HCT116 (cell line): ENCODE results near the gene CCDC92B. TPM values are rescaled to one million over a fixed set of nuclear protein-coding genes. Genes with fewer than 3 reads are reported as not detected.

Experiments
- ATAC-seq: fragments of 200-7000 bp; cut with Tn5 transposase; 2 replicates; pipeline ENCODE4 v1.9.1; 2020; ENCODE audit warnings: mild to moderate bottlenecking, moderate library complexity
- BruUV-seq: library from RNA; stranded (reverse); fragments of 400-500 nt; replicated peaks from 2 replicates; lab custom pipeline; 2021; lab: Mats Ljungman, UMichigan
- CTCF ChIA-PET: fragments of 300-600 bp; sonication (Branson Sonifier 250); formaldehyde crosslinking; loops from one replicate; lab custom pipeline; 2021; ENCODE audit warnings: antibody characterized with exemption; lab: Charles Lee
- POLR2A ChIA-PET: fragments of 300-600, 350-600 bp; sonication (Branson Sonifier 250); formaldehyde crosslinking; loops from one replicate; lab custom pipeline; 2021; ENCODE audit warnings: antibody characterized with exemption; lab: Charles Lee
- RAD21 ChIA-PET, 2 experiments: fragments of 300-600 bp; sonication (Branson Sonifier 250); formaldehyde crosslinking; loops; one replicate each; lab custom pipeline; 2023; ENCODE audit warnings: low total read pairs in 2 of 2; ENCODE audit not compliant: uncharacterized antibody in 2 of 2, unreplicated experiment in 2 of 2, low non-redundant PET in 1 of 2; lab: Charles Lee
- DNase-seq: peaks from one replicate; pipeline ENCODE4 v3.0.0-alpha.2; 2010; ENCODE audit warnings: low read depth, low spot score
- H2AFZ ChIP-seq: fragments of 200-600 bp; shearing (Covaris generic), sonication (generic); 2 replicates; pipeline ENCODE4 v1.6.1; 2017; ENCODE audit warnings: low read depth, mixed run types, mixed read lengths, antibody characterized with exemption, low read length; ENCODE audit not compliant: poor library complexity, severe bottlenecking
- H3K27ac ChIP-seq: 2 replicates; pipeline ENCODE4 v1.5.1; 2012; ENCODE audit warnings: low read depth, low read length
- H3K27me3 ChIP-seq: fragments of 200-600 bp; sonication (generic); 2 replicates; pipeline ENCODE4 v1.6.1; 2016; ENCODE audit warnings: mixed run types, low read length, mixed read lengths; ENCODE audit not compliant: insufficient read depth
- H3K36me3 ChIP-seq, 2 experiments: fragments of 200-500 bp in 1 of 2; fragments of 200-600 bp in 1 of 2; sonication (Bioruptor generic) in 1 of 2; sonication (generic) in 1 of 2; 2 replicates each; pipeline versions ENCODE4 v1.5.1 to v1.6.1; 2014 to 2016; ENCODE audit warnings: low read length in 2 of 2, inconsistent platforms in 1 of 2, mixed read lengths in 1 of 2, mixed run types in 1 of 2; ENCODE audit not compliant: insufficient read depth in 2 of 2, control insufficient read depth in 1 of 2
- H3K4me1 ChIP-seq, 2 experiments: fragments of 200-600 bp in 1 of 2; sonication (generic) in 1 of 2; 2 replicates each; pipeline versions ENCODE4 v1.5.1 to v1.6.1; 2012 to 2017; ENCODE audit warnings: low read length in 2 of 2, inconsistent platforms in 1 of 2, mild to moderate bottlenecking in 1 of 2, mixed read lengths in 1 of 2, mixed run types in 1 of 2, moderate library complexity in 1 of 2; ENCODE audit not compliant: insufficient read depth in 2 of 2, control insufficient read depth in 1 of 2
- H3K4me2 ChIP-seq: fragments of 200-600 bp; sonication (generic); 2 replicates; pipeline ENCODE4 v1.6.1; 2017; ENCODE audit warnings: mixed run types, low read length, mixed read lengths
- H3K4me3 ChIP-seq, 2 experiments: fragments of 200-600 bp in 1 of 2; sonication (generic) in 1 of 2; replicated peaks in 1 of 2; 2 replicates each; pipeline ENCODE4 v1.5.1; 2011 to 2016; ENCODE audit warnings: low read length in 2 of 2, control low read depth in 1 of 2, low read depth in 1 of 2, mild to moderate bottlenecking in 1 of 2, mixed read lengths in 1 of 2, mixed run types in 1 of 2
- H3K79me2 ChIP-seq: fragments of 200-600 bp; sonication (generic); 2 replicates; pipeline ENCODE4 v1.6.1; 2017; ENCODE audit warnings: mild to moderate bottlenecking, mixed run types, low read length, moderate library complexity, mixed read lengths; ENCODE audit not compliant: insufficient read depth
- H3K9ac ChIP-seq: fragments of 200-600 bp; sonication (generic); 2 replicates; pipeline ENCODE4 v1.6.1; 2016; ENCODE audit warnings: low read length, mixed read lengths
- H3K9me2 ChIP-seq: fragments of 200-600 bp; sonication (generic), shearing (Covaris generic); 2 replicates; pipeline ENCODE4 v1.6.1; 2017; ENCODE audit warnings: mixed run types, mild to moderate bottlenecking, moderate library complexity; ENCODE audit not compliant: insufficient read depth
- H3K9me3 ChIP-seq, 2 experiments: fragments of 200-500 bp in 1 of 2; fragments of 200-600 bp in 1 of 2; sonication (Bioruptor generic) in 1 of 2; sonication (generic) in 1 of 2; 2 replicates each; pipeline ENCODE4 v1.6.1; 2014 to 2017; ENCODE audit warnings: low read length in 2 of 2, mixed read lengths in 2 of 2, inconsistent platforms in 1 of 2, low read depth in 1 of 2, mild to moderate bottlenecking in 1 of 2, mixed run types in 1 of 2, moderate library complexity in 1 of 2; ENCODE audit not compliant: control insufficient read depth in 1 of 2, insufficient read depth in 1 of 2
- H4K20me1 ChIP-seq: fragments of 200-600 bp; sonication (generic), shearing (Covaris generic); 2 replicates; pipeline ENCODE4 v1.6.1; 2017; ENCODE audit warnings: mixed run types, mild to moderate bottlenecking, moderate library complexity; ENCODE audit not compliant: insufficient read depth
- ATF3 ChIP-seq: IDR thresholded peaks from 2 replicates; pipeline ENCODE4 v1.6.1; 2012
- CBX3 ChIP-seq: IDR thresholded peaks from 2 replicates; pipeline ENCODE4 v1.6.1; 2012; ENCODE audit warnings: low read depth
- CEBPB ChIP-seq: IDR thresholded peaks from 2 replicates; pipeline ENCODE4 v1.6.1; 2012; ENCODE audit warnings: low read depth
- ELF1 ChIP-seq: IDR thresholded peaks from 2 replicates; pipeline ENCODE4 v1.6.1; 2012; ENCODE audit warnings: low read depth, borderline replicate concordance
- EZH2phosphoT487 ChIP-seq: fragments of 200-600 bp; IDR thresholded peaks from 2 replicates; pipeline ENCODE4 v1.6.1; 2018; ENCODE audit warnings: antibody characterized with exemption, borderline replicate concordance
- FOSL1 ChIP-seq: IDR thresholded peaks from 2 replicates; pipeline ENCODE4 v1.6.1; 2012; ENCODE audit warnings: low read depth
- POLR2A ChIP-seq: IDR thresholded peaks from 2 replicates; pipeline ENCODE4 v1.7.0; 2011; ENCODE audit warnings: borderline replicate concordance; ENCODE audit not compliant: insufficient read depth, insufficient read length; ENCODE audit errors: extremely low read depth
- SRF ChIP-seq: IDR thresholded peaks from 2 replicates; pipeline ENCODE4 v1.6.1; 2012; ENCODE audit warnings: low read depth
- YY1 ChIP-seq: IDR thresholded peaks from 2 replicates; pipeline ENCODE4 v1.6.1; 2011; ENCODE audit warnings: low read length, low read depth, moderate library complexity, mild to moderate bottlenecking; ENCODE audit not compliant: insufficient replicate concordance; ENCODE audit errors: extremely low read depth
- ZFX ChIP-seq: fragments of 450-650 bp; IDR thresholded peaks from 2 replicates; pipeline ENCODE4 v1.6.1; 2017
- ZNF274 ChIP-seq: fragments of 200-500 bp; sonication (Bioruptor generic); IDR thresholded peaks from 2 replicates; pipeline ENCODE4 v1.6.1; 2014; ENCODE audit warnings: mild to moderate bottlenecking, low read depth, low read length, inconsistent platforms
- intact Hi-C: fragments of 100-400 bp; cut with micrococcal nuclease; formaldehyde crosslinking; loops from 2 replicates; pipeline ENCODE4 v1.10.0; 2022
- total RNA-seq: library from RNA; stranded (reverse); gene quantifications from one replicate; pipeline ENCODE4 v1.2.1, GENCODE V29; 2021; ENCODE audit not compliant: unreplicated experiment
- TF ChIP-seq, protein P1 (sequence below): IDR thresholded peaks from 2 replicates; pipeline ENCODE4 v1.6.1; 2011; ENCODE audit warnings: mild to moderate bottlenecking, low read length, moderate library complexity; ENCODE audit not compliant: insufficient replicate concordance; ENCODE audit errors: extremely low read depth

The CCDC92B gene
- total RNA-seq, 1 experiment from 2014 or later: 0.17 TPM

- H3K4me3 ChIP-seq: no peak overlapping the region
- no peak overlapping the region for H2AFZ ChIP-seq
- H3K9me3 ChIP-seq: no peaks in the 10 kb centered on the region
- H4K20me1 ChIP-seq: no peaks in the 10 kb centered on the region
- ATAC-seq (no peak), DNase-seq (no peak)
- H3K27ac ChIP-seq: no peak overlapping the region
- RAD21 ChIA-PET: interaction anchor here in 1 of 2 experiments (0.6 kb wide), 1 partner anchor 316 kb away, joined by 5 read pairs; no protein-coding TSS in a partner anchor
- no peaks in the 10 kb centered on the region for H3K27me3 ChIP-seq
- CTCF ChIA-PET: no interaction called here
- no peaks in the 10 kb centered on the region for H3K9me2 ChIP-seq
- H3K9ac ChIP-seq: no peak overlapping the region
- TF ChIP-seq FOSL1 (no peak), CBX3 (no peak), YY1 (no peak), ELF1 (no peak), SRF (no peak)
- intact Hi-C loops: no loop called here
- peaks cover 12 to 49% of the 10 kb centered on the region in 2 experiments for H3K36me3 ChIP-seq
- POLR2A ChIA-PET: no interaction called here
- no peaks in the 10 kb centered on the region for H3K4me1 ChIP-seq
- H3K4me2 ChIP-seq: no peak overlapping the region
- no TSS peak for BruUV-seq
- H3K79me2 ChIP-seq: peaks cover 3% of the 10 kb centered on the region; the same call in 1 of the 2 replicates
These were observed 53.3 kb downstream of the CCDC92B start for GRCh38 chr17:2695961-2696760.

DNA sequence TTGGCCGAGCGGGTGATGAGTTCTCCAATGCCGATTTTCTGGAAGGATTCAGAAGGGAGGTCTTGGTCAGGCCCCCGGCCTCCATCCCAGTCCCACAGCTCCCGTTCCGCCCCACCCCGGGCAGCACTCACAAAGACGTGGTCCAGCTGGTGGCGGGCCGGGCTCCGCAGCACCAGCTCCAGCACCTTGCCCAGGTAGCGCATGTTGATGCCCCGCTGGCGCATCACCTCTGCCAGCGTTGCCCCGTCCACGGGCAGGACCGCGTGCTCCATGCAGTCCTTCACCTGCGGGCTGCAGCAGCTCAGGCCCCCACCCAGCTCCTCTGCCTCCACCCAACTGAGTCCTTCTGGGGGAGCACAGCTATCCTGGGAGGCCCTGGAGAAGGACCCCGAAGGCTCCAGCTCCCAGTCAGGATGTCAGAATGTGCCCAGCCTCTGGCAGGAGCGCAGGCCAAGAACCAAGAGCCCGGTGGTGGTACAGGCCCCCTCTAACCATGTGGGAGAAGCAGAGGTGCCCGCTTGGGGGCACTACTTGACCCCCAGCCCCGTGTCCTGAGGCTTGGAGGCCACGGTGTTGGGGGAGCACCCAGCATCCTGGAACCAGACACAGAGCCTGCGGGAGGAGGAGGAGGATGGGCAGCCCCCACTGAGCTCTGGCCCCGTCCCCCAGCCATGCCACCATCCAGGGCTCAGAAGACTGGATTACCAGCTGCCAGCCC lies 54.0 kb downstream of the CCDC92B start:
- ChIA-PET CTCF (no interaction called here), POLR2A (no interaction called here), RAD21 (no interaction called here)
- Histone ChIP-seq H3K27ac (no peak overlapping the region), H3K27me3 (no peaks in the 10 kb centered on the region), H3K9me3 (no peaks in the 10 kb centered on the region), H3K4me2 (no peak overlapping the region), H3K9me2 (no peaks in the 10 kb centered on the region), H3K36me3 (peaks cover 15 to 49% of the 10 kb centered on the region in 2 experiments), H2AFZ (no peak overlapping the region), H3K9ac (no peak overlapping the region), H4K20me1 (no peaks in the 10 kb centered on the region), H3K4me3 (no peak overlapping the region), H3K4me1 (no peaks in the 10 kb centered on the region), H3K79me2 (no peaks in the 10 kb centered on the region; the same call in 1 of the 2 replicates)
- TF ChIP-seq ATF3 (no peak), YY1 (no peak), CBX3 (no peak), ZNF274 (no peak), EZH2phosphoT487 (no peak), POLR2A (no peak), CEBPB (no peak), ZFX (no peak)
- TF ChIP-seq, protein P1, sequence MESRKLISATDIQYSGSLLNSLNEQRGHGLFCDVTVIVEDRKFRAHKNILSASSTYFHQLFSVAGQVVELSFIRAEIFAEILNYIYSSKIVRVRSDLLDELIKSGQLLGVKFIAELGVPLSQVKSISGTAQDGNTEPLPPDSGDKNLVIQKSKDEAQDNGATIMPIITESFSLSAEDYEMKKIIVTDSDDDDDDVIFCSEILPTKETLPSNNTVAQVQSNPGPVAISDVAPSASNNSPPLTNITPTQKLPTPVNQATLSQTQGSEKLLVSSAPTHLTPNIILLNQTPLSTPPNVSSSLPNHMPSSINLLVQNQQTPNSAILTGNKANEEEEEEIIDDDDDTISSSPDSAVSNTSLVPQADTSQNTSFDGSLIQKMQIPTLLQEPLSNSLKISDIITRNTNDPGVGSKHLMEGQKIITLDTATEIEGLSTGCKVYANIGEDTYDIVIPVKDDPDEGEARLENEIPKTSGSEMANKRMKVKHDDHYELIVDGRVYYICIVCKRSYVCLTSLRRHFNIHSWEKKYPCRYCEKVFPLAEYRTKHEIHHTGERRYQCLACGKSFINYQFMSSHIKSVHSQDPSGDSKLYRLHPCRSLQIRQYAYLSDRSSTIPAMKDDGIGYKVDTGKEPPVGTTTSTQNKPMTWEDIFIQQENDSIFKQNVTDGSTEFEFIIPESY: no peak
- ATAC-seq: no peak
- BruUV-seq: no TSS peak
- intact Hi-C loops: no loop called here
- no peak for DNase-seq
